HCT116 (cell line): ENCODE results near the gene EPS15.
"Not testable (repeated sequence)": the region's sequence is repeated elsewhere in the genome, so short reads cannot be mapped to it uniquely, and the experiment has no call there.

Experiments
- CEBPB ChIP-seq: IDR thresholded peaks from 2 replicates; pipeline ENCODE4 v1.6.1; 2012; ENCODE audit warnings: low read depth
- CTCF ChIP-seq, 3 experiments: fragments of 200-600 bp in 1 of 3; sonication (generic) in 1 of 3; IDR thresholded peaks in 2 of 3; conservative IDR thresholded peaks in 1 of 3; 2 replicates each; pipeline ENCODE4 v1.5.1; 2012 to 2017; ENCODE audit warnings: low read depth in 2 of 3, low read length in 2 of 3, antibody characterized with exemption in 1 of 3, borderline replicate concordance in 1 of 3, control low read depth in 1 of 3, mild to moderate bottlenecking in 1 of 3, mixed read lengths in 1 of 3, mixed run types in 1 of 3, moderate library complexity in 1 of 3; ENCODE audit not compliant: insufficient read depth in 1 of 3
- ELF1 ChIP-seq: IDR thresholded peaks from 2 replicates; pipeline ENCODE4 v1.6.1; 2012; ENCODE audit warnings: low read depth, borderline replicate concordance
- EZH2 ChIP-seq: fragments of 200-600 bp; sonication (generic); IDR thresholded peaks from 2 replicates; pipeline ENCODE4 v1.6.1; 2017; ENCODE audit warnings: antibody characterized with exemption, mixed run types
- POLR2A ChIP-seq: IDR thresholded peaks from 2 replicates; pipeline ENCODE4 v1.7.0; 2011; ENCODE audit warnings: borderline replicate concordance; ENCODE audit not compliant: insufficient read depth, insufficient read length; ENCODE audit errors: extremely low read depth
- POLR2AphosphoS5 ChIP-seq: IDR thresholded peaks from 2 replicates; pipeline ENCODE4 v1.6.1; 2011; ENCODE audit warnings: mild to moderate bottlenecking, low read depth, low read length, moderate library complexity
- RAD21 ChIP-seq: IDR thresholded peaks from 2 replicates; pipeline ENCODE4 v1.6.1; 2012; ENCODE audit warnings: low read depth, mild to moderate bottlenecking
- YY1 ChIP-seq: IDR thresholded peaks from 2 replicates; pipeline ENCODE4 v1.6.1; 2011; ENCODE audit warnings: low read length, low read depth, moderate library complexity, mild to moderate bottlenecking; ENCODE audit not compliant: insufficient replicate concordance; ENCODE audit errors: extremely low read depth
- ZBTB33 ChIP-seq: IDR thresholded peaks from 2 replicates; pipeline ENCODE4 v1.6.1; 2011; ENCODE audit warnings: mild to moderate bottlenecking, low read length, moderate library complexity; ENCODE audit not compliant: insufficient replicate concordance; ENCODE audit errors: extremely low read depth

GRCh38 chr1:51448844-51449454 is 70.1 kb downstream of the EPS15 start:
- not testable (repeated sequence) for TF ChIP-seq CTCF (IDR thresholded peaks at IDR 0.05 in 2 of 3, conservative IDR thresholded peaks at IDR 0.05 in 1 of 3; ENCODE audit: borderline replicate concordance in 1 of 3, insufficient read depth in 1 of 3, low read depth in 2 of 3, low read length in 2 of 3); YY1; RAD21; EZH2; POLR2A; POLR2AphosphoS5; ELF1; ZBTB33; CEBPB
